Dermis blood vessel endothelial cell (primary cell): ENCODE data around the gene LTBP3. TPM values are rescaled to one million over a fixed set of nuclear protein-coding genes. Genes with fewer than 3 reads are reported as not detected.
"Not testable (repeated sequence)": the region's sequence is repeated elsewhere in the genome, so short reads cannot be mapped to it uniquely, and the experiment has no call there.

Experiments used
- DNase-seq: peaks from one replicate; pipeline ENCODE4 v3.0.0; 2010
- total RNA-seq: library from RNA; depleted of rRNA; stranded (reverse); fragments of >200 nt; gene quantifications from 2 replicates; pipeline ENCODE4 v1.2.3, GENCODE V29; 2014

The LTBP3 gene
- total RNA-seq, 1 donor from 2014 or later, result 31.1 TPM

DNA sequence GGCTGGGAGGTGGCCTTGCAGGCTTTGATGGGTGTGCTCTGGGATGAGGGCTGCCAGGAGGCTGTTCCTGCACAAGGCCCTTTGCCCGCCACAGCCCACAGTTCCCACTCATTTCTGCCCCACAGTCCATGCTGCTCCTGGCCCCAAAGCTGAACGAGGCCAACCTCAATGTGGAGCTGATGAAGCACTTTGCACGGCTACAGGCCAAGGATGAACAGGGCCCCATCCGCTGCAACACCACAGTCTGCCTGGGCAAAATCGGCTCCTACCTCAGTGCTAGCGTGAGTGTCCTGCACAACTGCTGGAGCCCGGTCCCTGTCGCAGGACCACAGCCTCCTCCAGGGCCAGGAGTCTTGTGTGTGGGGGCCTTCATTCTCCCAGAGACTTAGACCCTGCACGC is 23.1 kb downstream of the LTBP3 start:
- DNase-seq, result no peak

DNA sequence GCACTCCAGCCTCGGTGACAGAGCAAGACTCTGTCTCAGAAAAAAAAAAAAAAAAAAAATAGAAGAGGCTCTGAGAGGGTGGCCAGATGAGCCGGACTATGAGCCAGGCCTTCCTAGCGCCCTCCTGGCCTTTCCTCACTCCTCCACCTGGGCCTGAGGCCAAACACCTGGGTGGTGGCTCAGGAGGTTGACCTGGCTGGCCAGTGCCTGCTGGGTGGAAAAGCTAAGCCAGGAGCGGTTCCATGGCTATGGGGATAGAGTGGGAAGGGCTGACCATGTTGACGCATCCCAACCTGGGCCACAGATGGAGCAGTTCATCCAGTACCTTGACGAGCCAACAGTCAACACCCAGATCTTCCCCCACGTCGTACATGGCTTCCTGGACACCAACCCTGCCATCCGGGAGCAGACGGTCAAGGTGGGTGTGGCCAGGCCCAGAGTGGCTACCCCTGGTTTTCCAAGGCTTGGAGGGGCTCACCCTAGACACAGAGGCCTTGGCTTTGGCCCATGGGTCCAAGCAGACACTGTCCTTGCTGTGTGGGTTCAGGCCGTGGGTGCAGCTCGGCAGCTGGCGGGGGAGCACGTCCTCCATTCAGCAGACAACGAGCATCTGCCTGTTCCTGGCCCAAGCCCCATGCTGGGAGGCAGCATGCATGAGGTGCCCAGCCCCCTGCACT is 25.6 kb downstream of the LTBP3 start:
- DNase-seq, result no peak

DNA sequence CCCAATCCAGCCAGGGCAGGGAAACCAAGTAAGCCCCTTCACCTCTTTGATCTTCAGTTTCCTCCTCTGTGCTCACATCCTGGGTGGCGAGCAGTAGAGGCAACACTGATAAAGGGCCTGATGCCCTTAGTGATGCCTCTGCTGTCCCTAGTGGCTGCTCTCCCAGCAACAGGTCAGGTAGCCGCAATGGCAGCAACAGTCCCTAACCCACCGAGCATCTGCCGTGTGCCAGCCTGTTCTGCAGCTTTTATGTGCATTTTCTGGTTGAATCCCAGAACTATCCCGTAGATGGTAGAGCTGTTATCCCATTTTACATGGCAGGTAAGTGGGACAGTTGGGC is 28.0 kb downstream of the LTBP3 start:
- DNase-seq, result no peak

DNA sequence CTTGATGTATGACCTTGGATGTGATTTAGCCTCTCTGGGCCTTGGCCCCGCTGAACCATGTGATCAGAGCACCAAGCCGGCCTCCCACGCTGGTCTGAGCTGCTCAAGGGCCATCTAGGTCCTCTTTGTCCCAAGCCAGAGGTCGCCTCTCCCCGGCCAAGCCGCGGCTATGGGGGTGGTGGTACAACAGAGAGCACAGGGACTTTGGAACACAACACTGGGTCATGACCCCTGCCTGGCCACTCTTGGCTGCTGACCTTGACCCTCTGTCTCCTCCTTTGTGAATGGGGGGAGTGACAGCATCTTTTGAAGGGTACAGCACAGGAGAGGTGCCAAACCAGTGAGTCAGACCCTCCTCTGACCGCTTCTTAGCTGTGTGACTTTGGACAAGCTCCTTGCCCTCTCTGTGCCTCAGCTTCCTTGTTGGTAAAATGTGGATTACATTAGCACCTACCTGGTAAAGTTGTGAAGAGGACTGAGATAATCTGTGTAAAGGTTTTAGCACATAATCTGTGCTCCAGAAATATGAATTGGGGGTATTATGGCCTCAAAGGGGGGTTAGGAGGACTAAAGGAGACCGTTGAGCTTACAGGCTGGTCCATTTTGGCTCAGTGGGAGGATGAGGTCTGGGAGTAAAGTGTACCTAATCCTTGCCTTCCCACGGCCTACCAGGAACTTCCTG is 28.5 kb downstream of the LTBP3 start:
- DNase-seq, result no peak

DNA sequence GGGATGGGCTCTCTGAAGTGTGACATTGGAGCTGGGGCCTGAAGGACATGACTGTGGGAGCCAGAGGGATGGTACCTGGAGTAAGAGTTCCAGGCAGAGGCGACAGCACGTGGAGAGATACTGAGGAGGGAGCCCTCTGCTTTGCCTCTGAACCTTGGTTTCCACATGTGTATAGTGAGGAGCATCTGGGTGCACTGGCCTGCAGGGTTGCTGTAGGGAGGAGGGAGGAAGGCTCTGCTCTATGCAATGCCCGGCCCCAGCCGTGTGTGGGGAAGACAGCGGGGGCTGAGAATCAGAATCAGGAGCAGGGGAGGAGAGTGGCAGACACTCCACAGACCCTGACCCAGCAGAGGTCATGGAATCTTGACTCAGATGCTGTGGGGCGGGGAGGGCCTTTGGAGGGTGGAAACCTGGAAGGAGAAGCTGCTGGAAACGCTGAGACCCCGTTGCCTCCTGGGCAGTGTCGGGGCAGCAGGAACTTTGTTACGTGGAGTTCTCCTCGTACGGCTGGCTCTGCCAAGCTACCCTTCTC is 29.3 kb downstream of the LTBP3 start:
- no peak for DNase-seq

DNA sequence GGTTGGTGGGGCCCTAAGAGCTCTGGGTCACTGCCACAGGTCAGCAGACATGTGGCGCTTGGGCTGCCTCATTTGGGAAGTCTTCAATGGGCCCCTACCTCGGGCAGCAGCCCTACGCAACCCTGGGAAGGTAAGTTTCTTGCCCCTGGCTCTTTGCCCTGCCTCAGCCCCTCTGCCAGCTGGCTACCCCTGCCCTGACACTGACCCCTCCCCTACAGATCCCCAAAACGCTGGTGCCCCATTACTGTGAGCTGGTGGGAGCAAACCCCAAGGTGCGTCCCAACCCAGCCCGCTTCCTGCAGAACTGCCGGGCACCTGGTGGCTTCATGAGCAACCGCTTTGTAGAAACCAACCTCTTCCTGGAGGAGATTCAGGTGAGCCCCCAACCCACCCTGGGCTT is 31.4 kb downstream of the LTBP3 start:
- no peak for DNase-seq

DNA sequence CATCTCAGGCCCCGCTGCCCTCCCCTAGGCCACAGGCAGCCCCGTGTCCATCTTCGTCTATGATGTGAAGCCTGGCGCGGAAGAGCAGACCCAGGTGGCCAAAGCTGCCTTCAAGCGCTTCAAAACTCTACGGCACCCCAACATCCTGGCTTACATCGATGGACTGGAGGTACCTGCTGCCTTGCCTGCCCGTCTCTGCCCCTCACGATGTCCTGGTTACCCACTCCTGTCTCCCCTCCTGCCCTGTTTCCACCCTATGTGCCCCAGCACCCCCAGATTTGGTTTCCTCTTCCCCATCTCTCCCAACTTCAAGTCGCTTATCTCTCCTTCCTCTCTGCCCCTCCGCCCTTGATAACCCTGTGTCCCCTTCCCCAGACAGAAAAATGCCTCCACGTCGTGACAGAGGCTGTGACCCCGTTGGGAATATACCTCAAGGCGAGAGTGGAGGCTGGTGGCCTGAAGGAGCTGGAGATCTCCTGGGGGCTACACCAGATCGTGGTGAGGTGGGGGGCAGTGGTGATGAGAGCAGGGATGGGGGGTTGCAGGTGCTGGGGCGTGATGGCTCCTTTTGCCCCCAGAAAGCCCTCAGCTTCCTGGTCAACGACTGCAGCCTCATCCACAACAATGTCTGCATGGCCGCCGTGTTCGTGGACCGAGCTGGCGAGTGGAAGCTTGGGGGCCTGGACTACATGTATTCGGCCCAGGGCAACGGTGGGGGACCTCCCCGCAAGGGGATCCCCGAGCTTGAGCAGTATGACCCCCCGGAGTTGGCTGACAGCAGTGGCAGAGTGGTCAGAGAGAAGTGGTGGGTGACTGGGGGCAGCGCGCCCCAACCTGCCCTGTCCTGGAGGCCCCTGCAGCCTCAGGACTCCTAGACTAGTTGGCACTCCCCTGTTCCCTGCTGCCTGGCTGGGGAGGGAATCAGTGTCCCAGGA is 32.3 kb downstream of the LTBP3 start:
- no peak for DNase-seq

DNA sequence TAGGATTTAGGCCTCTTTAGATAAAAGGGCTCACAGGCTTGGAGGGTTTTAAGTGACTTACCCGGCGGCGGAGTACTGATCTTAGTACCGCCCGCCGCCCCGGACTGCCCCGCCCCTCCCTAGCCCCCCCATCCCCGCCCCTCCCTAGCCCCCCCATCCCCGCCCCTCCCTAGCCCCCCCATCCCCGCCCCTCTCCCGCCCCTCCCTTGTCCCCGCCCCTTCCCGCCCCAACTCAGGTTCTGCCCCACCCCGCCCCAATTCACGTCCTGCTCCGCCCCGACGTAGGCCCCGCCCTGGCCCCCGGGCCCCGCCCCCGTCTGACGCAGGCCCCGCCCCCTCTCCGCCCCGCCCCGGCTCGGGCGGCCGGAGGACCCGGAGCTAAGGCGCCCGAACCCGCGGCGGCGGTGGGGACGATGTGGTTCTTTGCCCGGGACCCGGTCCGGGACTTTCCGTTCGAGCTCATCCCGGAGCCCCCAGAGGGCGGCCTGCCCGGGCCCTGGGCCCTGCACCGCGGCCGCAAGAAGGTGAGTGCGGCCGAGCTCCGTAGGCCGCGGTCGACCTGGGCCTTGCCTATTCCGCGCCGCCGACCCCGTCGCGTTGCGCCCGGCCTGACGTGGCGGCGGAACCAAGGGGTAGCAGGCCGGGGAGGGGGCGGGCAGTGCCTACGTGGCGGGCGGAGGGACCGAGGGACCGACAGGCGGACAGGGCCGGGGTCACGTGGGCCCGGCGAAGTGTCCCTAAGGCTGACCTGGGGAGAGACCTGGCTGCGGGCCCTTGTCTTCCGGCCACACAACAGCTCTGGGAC is 33.2 kb downstream of the LTBP3 start, which contains the start of gene SCYL1:
SCYL1 (plus strand) TSS at position 343 of the 805 bp plus-strand sequence; CDS start at position 414, 71 bp downstream.
- DNase-seq, result peak; percentile 87

DNA sequence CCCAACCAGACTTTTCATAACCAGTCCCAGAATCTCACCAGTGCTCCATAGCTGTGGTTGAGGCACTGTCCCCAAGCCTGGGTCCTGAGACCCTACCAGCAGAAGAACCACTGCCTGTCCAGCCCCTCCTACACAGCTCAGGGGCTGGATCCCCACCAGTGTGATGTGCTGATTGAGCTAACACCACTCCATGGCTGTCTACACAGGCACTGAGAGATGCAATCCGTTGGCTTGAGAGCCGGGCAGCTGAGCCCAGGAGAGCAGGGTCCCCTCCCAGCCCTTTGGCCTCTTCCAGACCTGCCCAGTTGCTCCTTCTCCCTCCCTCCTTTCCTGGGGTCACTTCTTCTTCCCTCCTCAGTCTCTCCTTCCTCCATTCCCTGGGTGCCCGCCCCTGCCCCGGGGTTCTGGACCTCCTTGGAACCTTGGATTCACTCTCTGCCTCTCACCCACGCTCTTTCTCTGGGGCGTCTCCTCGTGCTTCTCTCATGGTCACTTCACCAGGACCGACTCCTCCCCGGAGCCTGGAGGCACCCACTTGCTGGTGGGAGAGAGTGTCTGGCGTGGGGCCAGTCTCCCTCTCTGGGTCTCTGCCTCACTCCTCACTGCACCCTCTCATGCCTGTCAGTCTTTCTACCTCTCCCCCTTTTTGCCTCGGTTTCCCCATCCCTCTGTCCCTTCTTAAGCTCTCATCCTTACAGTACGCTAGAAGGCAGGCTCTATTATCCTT is 34.0 kb downstream of the LTBP3 start:
- DNase-seq, result no peak

DNA sequence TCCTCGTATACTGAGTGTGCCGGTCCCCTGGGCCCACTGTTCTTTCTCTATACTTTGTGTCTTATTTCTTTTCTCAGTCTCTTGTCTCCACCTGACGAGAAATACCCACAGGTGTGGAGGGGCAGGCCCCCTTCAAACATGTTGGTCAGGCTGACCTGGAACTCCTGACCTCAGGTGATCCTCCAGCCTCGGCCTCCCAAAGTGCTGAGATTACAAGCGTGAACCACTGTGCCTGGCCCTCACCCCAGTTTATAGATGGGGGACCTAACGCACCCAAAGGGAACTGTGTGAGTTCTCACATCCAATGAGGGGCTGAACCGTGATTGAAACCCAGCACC is 34.6 kb downstream of the LTBP3 start:
- DNase-seq, result not testable (repeated sequence)

DNA sequence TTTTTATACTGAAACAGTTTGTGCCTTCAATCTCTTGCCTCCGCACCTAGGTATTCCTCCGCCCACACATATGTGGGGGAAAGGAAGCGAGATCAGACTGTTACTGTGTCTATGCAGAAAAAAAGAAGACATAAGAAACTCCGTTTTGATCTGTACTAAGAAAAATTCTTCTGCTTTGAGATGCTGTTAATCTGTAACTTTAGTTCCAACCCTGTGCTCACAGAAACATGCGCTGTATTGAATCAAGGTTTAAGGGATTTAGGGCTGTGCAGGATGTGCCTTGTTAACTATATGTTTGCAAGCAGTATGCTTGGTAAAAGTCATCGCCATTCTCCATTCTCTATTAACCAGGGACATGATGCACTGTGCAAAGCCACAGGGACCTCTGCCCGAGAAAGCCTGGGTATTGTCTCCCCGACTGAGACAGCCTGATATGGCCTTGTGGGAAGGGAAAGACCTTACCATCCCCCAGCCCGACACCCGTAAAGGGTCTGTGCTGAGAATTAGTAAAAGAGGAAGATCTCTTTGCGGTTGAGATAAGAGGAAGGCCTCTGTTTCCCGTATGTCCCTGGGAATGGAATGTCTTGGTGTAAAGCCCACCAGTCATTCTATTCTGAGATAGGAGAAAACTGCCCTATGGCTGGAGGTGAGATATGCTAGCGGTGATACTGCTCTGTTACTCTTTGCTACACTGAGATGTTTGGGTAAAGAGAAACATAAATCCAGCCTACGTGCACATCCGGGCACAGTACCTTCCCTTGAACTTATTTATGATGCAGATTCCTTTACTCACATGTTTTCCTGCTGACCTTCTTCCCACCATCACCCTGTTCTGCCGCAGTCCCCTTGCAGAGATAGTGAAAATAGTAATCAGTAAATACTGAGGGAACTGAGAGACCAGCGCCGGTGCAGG is 35.2 kb downstream of the LTBP3 start:
- not testable (repeated sequence) for DNase-seq

DNA sequence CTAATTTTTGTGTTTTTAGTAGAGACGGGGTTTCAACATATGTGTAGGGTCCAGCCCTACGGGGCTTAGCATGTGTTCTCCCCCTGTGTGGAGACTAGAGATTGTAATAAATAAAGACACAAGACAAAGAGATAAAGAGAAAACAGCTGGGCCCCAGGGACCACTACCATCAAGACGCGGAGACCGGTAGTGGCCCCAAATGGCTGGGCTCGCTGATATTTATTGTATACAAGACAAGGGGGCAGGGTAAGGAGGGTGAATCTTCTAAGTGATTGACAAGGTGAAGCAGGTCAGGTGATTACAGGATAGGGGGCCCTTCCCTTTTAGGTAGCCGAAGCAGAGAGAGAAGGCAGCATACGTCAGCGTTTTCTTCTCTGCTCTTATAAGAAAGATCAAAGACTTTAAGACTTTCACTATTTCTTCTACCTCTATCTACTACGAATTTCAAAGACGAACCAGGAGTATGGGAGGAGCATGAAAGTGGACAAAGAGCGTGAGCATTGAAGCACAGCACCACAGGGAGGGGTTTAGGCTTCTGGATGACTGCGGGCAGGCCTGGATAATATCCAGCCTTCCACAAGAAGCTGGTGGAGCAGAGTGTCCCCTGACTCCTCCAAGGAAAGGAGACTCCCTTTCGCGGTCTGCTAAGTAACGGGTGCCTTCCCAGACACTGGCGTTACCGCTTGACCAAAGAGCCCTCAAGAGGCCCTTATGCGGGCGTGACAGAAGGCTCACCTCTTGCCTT is 36.2 kb downstream of the LTBP3 start:
- not testable (repeated sequence) for DNase-seq

DNA sequence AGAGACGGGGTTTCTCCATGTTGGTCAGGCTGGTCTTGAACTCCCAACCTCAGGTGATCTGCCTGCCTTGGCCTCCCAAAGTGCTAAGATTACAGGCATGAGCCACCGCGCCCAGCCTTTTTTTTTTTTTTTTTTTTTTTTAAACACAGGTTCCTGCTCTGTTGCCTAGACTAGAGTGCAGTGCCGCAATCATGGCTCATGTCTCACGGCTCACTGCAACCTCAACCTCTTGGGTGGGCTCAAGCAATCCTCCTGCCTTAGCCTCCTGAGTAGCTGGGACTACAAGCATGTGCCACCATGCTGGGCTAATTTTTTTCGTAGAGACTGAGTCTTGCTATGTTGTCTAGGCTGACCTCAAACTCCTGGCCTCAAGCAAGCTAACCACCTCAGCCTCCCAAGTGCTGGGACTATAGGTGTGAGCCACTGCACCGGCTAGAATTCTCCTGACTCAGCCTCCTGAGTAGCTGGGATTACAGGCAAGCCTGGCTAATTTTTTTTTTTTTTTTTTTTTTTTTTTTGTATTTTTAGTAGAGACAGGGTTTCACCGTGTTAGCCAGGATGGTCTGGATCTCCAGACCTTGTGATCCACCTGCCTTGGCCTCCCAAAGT is 39.1 kb downstream of the LTBP3 start:
- not testable (repeated sequence) for DNase-seq

DNA sequence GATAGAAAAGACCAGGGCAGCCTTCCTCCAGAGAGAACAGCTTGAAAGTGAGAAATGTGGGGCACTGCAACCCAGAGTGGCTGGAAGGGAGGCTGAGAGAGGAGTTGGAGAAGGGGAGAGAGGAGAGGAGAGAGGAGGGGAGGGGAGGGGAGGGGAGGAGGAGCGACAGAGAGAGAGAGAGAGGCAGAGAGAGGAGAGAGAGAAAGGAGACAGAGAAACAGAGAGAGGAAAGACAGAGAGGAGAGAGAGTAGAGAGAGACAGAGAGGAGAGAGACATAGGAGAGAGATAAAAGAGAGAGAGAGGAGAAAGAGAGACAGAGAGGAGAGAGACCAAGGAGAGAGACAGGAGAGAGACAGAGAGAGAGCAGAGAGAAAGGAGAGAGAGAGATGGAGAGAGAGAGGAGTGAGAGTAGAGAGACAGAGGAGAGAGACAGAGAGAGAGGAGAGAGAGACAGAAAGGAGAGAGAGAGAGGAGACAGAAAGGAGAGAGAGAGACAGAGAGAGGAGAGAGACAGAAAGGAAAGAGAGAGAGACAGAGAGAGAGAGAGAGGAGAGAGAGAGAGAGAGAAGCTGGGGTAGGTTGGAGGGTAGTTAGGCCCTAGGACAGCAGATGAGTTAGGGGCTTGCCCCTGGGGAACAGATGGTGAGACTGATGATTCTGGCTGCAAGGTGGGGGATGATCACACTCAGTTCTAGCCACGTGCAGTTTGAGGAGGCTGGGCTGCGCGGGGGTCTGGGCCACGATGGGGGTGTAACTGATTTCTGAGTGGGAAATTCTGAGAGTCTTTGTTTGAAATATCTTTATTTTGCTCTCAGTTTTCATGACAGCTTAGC is 41.8 kb downstream of the LTBP3 start:
- DNase-seq, result no peak

DNA sequence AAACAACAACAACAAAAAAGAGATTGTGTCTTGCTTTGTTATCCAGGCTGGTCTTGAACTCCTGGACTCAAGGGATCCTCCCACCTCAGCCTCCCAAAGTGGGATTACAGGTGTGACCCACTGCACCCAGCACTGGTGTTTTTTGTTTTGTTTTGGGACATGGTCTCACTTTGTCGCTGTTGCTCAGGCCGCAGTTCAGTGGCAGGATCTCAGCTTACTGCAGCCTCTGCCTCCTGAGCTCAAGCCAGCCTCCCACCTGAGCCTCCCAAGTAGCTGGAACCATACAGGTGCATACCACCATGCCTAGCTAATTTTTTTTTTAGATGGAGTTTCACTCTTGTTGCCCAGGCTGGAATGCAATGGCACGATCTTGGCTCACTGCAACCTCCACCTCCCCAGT is 45.8 kb downstream of the LTBP3 start:
- not testable (repeated sequence) for DNase-seq

DNA sequence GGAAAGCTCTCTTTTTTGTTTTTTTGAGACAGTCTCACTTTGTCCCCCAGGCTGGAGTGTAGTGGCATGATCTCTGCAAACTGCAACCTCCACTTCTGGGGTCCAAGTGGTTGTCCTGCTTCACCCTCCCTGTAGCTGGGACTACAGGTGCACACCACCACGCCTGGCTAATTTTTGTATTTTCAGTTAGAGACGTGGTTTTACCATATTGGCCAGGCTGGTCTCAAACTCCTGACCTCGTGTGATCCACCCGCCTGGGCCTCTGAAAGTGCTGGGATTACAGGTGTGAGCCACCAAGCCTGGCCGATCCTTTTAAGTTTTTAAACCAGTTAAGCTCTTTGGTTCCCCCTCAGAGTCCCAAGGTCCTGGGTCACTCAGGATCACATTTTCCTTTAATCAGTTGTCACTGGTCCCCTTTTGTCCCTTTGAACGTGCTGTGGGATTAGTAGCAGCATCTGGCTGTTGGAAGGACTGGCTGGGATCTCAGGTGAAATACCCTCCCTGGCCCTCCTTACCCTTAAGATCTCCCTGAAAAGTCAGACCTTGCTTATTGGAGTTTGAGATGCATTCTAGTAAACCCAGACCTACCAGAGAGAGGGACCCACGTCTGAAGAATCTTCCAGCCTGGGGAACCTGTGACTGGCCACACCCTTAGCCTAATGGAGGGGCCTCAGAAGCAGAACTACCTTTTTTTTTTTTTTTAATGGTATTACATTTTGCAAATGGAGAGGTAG is 51.2 kb downstream of the LTBP3 start:
- DNase-seq, result no peak

DNA sequence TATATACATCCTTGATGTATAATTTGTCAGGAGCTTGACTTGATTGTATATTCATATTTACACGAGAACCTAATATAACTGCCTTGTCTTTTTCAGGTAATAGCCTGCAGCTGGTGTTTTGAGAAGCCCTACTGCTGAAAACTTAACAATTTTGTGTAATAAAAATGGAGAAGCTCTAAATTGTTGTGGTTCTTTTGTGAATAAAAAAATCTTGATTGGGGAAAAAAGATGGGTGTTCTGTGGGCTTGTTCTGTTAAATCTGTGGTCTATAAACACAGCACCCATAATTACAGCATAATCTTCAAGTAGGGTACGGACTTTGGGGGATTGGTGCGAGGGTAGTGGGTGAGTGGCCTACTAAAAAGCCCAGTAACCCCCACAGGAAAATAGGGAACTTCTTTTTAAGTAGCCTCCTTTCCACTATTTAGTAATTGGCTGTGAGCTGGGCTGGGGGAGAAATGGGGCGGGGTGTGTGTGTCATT is 51.8 kb downstream of the LTBP3 start:
- no peak for DNase-seq
